Globus pallidus (tissue), 1 donor: ENCODE results near the gene DYSF.
"Not testable (repeated sequence)": the region's sequence is repeated elsewhere in the genome, so short reads cannot be mapped to it uniquely, and the experiment has no call there.

Experiments
- DNase-seq: peaks from one replicate; pipeline ENCODE4 v3.0.0-alpha.2; 2015; ENCODE audit warnings: low spot score

Gene DYSF

GRCh38 chr2:71453404-71454220, at the start of gene DYSF:
TSS of gene DYSF (plus strand) at chr2:71453561.
- no peak for DNase-seq

GRCh38 chr2:71409611-71410010, 43.8 kb upstream of the DYSF start:
- no peak for DNase-seq

- no peak for DNase-seq
Observed at GRCh38 chr2:71410696-71411095, 42.7 kb upstream of the DYSF start.

GRCh38 chr2:71416866-71417265, 36.5 kb upstream of the DYSF start:
- not testable (repeated sequence) for DNase-seq

- DNase-seq = no peak
Observed at GRCh38 chr2:71417300-71418202, 35.8 kb upstream of the DYSF start.

- DNase-seq = no peak
Observed at GRCh38 chr2:71419145-71419544, 34.2 kb upstream of the DYSF start.

GRCh38 chr2:71419976-71420375, 33.4 kb upstream of the DYSF start:
- DNase-seq = no peak

- DNase-seq = no peak
Observed at GRCh38 chr2:71422786-71423185, 30.6 kb upstream of the DYSF start.

GRCh38 chr2:71423817-71424420, 29.4 kb upstream of the DYSF start:
- peak; percentile 11 for DNase-seq

- DNase-seq = no peak
Observed at GRCh38 chr2:71426721-71427120, 26.6 kb upstream of the DYSF start.

- no peak for DNase-seq
Observed at GRCh38 chr2:71428472-71429383, 24.6 kb upstream of the DYSF start.

GRCh38 chr2:71445142-71445541, 8.2 kb upstream of the DYSF start:
- not testable (repeated sequence) for DNase-seq

- no peak for DNase-seq
Observed at GRCh38 chr2:71446505-71446904, 6.9 kb upstream of the DYSF start.

- no peak for DNase-seq
Observed at GRCh38 chr2:71449343-71449742, 4.0 kb upstream of the DYSF start.

GRCh38 chr2:71451705-71452104, 1.7 kb upstream of the DYSF start:
- DNase-seq = no peak

GRCh38 chr2:71452565-71452964, 796 bp upstream of the DYSF start:
- no peak for DNase-seq

GRCh38 chr2:71454221-71455010, 1.1 kb downstream of the DYSF start:
- DNase-seq = no peak

- no peak for DNase-seq
Observed at GRCh38 chr2:71455011-71455740, 1.8 kb downstream of the DYSF start.

GRCh38 chr2:71455741-71456569, 2.6 kb downstream of the DYSF start:
- DNase-seq = no peak
